ENCODE data around the gene SLC11A2. TPM values are rescaled to one million over a fixed set of nuclear protein-coding genes. Genes with fewer than 3 reads are reported as not detected.

The SLC11A2 gene
- total and polyA plus RNA-seq, 2 of the 13 experiments (the other 11 are each of a cell fraction or from before 2014, with no cell fraction given): 71.7 to 77.0 TPM

DNA sequence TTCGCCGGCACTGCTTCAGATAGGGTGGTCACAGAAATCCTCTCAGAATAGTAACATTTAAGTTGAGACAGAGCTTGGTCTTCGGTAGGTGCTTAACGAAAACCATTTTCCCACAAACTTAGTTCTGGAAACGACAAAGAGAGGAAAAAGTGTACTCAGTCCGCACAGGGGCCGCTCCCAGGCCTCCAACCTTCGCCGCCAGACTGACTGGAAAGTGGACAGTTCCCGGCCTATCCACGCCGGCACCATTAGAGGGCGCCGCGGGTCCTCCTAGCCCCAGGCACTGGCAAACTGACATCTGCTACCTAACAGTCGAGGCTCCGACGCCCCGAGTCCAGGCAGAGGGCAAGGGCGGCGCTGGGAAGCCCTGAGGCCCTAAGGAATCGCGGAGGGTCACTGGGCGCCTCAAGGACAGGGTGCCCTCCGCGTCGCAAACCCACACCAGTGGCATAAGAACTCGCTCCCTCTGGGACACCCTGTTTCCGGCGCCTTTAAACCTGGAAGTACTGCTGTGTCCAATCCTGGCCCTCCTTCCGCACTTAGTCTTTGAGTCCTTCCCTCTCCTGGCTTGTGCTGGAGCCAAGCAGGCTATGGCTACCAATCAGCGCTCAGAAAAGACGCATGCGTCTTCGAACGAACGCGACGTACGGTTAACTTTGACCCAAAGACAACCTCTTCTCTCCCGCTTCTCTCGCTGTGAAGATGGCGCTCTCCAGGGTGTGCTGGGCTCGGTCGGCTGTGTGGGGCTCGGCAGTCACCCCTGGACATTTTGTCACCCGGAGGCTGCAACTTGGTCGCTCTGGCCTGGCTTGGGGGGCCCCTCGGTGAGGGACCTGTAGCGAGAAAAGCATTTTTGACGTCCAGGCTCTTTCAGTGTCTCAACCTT is 21.7 kb upstream of the SLC11A2 start, which contains the start of gene LETMD1 (continued):
- TF ChIP-seq SRY (CRISPR knock-in tag; IDR thresholded peaks at IDR 0.05): no peak; the same call in 1 of the 2 replicates
- TF ChIP-seq MAFG (CRISPR knock-in tag; IDR thresholded peaks at IDR 0.05): no peak
- TF ChIP-seq HNRNPLL (IDR thresholded peaks at IDR 0.05; ENCODE audit: low read depth, low read length, poor library complexity, severe bottlenecking): peak; percentile 65
- TF ChIP-seq, protein P1, sequence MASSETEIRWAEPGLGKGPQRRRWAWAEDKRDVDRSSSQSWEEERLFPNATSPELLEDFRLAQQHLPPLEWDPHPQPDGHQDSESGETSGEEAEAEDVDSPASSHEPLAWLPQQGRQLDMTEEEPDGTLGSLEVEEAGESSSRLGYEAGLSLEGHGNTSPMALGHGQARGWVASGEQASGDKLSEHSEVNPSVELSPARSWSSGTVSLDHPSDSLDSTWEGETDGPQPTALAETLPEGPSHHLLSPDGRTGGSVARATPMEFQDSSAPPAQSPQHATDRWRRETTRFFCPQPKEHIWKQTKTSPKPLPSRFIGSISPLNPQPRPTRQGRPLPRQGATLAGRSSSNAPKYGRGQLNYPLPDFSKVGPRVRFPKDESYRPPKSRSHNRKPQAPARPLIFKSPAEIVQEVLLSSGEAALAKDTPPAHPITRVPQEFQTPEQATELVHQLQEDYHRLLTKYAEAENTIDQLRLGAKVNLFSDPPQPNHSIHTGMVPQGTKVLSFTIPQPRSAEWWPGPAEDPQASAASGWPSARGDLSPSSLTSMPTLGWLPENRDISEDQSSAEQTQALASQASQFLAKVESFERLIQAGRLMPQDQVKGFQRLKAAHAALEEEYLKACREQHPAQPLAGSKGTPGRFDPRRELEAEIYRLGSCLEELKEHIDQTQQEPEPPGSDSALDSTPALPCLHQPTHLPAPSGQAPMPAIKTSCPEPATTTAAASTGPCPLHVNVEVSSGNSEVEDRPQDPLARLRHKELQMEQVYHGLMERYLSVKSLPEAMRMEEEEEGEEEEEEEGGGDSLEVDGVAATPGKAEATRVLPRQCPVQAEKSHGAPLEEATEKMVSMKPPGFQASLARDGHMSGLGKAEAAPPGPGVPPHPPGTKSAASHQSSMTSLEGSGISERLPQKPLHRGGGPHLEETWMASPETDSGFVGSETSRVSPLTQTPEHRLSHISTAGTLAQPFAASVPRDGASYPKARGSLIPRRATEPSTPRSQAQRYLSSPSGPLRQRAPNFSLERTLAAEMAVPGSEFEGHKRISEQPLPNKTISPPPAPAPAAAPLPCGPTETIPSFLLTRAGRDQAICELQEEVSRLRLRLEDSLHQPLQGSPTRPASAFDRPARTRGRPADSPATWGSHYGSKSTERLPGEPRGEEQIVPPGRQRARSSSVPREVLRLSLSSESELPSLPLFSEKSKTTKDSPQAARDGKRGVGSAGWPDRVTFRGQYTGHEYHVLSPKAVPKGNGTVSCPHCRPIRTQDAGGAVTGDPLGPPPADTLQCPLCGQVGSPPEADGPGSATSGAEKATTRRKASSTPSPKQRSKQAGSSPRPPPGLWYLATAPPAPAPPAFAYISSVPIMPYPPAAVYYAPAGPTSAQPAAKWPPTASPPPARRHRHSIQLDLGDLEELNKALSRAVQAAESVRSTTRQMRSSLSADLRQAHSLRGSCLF (CRISPR knock-in tag; IDR thresholded peaks at IDR 0.05; ENCODE audit: borderline replicate concordance): no peak; the same call in 1 of the 2 replicates
- TF ChIP-seq POLR2AphosphoS5 (IDR thresholded peaks at IDR 0.05; ENCODE audit: low read depth, low read length): peak; percentile 93
- no peak for TF ChIP-seq ZNF329 (CRISPR knock-in tag; IDR thresholded peaks at IDR 0.05; ENCODE audit: low read depth)
- TF ChIP-seq, protein P2, sequence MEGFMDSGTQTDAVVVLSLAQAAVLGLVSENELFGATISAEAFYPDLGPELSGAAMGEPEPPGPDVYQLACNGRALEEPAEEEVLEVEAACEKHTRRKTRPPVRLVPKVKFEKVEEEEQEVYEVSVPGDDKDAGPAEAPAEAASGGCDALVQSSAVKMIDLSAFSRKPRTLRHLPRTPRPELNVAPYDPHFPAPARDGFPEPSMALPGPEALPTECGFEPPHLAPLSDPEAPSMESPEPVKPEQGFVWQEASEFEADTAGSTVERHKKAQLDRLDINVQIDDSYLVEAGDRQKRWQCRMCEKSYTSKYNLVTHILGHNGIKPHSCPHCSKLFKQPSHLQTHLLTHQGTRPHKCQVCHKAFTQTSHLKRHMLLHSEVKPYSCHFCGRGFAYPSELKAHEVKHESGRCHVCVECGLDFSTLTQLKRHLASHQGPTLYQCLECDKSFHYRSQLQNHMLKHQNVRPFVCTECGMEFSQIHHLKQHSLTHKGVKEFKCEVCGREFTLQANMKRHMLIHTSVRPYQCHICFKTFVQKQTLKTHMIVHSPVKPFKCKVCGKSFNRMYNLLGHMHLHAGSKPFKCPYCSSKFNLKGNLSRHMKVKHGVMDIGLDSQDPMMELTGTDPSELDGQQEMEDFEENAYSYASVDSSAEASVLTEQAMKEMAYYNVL (CRISPR knock-in tag; IDR thresholded peaks at IDR 0.05; ENCODE audit: borderline replicate concordance): no peak
- TF ChIP-seq HIVEP1 (CRISPR knock-in tag; IDR thresholded peaks at IDR 0.05): peak; percentile 58; the same call in 1 of the 2 replicates
- TF ChIP-seq SMAD3 (CRISPR knock-in tag; IDR thresholded peaks at IDR 0.05): peak; percentile 71; the same call in 1 of the 2 replicates
- peak; percentile 74 for TF ChIP-seq CREM (IDR thresholded peaks at IDR 0.05)
- TF ChIP-seq CREM (CRISPR knock-in tag; IDR thresholded peaks at IDR 0.05): no peak
- no peak for TF ChIP-seq ZNF720 (CRISPR knock-in tag; IDR thresholded peaks at IDR 0.05)
- TF ChIP-seq ETV5 (CRISPR knock-in tag; IDR thresholded peaks at IDR 0.05; ENCODE audit: borderline replicate concordance): peak; percentile 70; the same call in 1 of the 2 replicates
- TF ChIP-seq, protein P3, sequence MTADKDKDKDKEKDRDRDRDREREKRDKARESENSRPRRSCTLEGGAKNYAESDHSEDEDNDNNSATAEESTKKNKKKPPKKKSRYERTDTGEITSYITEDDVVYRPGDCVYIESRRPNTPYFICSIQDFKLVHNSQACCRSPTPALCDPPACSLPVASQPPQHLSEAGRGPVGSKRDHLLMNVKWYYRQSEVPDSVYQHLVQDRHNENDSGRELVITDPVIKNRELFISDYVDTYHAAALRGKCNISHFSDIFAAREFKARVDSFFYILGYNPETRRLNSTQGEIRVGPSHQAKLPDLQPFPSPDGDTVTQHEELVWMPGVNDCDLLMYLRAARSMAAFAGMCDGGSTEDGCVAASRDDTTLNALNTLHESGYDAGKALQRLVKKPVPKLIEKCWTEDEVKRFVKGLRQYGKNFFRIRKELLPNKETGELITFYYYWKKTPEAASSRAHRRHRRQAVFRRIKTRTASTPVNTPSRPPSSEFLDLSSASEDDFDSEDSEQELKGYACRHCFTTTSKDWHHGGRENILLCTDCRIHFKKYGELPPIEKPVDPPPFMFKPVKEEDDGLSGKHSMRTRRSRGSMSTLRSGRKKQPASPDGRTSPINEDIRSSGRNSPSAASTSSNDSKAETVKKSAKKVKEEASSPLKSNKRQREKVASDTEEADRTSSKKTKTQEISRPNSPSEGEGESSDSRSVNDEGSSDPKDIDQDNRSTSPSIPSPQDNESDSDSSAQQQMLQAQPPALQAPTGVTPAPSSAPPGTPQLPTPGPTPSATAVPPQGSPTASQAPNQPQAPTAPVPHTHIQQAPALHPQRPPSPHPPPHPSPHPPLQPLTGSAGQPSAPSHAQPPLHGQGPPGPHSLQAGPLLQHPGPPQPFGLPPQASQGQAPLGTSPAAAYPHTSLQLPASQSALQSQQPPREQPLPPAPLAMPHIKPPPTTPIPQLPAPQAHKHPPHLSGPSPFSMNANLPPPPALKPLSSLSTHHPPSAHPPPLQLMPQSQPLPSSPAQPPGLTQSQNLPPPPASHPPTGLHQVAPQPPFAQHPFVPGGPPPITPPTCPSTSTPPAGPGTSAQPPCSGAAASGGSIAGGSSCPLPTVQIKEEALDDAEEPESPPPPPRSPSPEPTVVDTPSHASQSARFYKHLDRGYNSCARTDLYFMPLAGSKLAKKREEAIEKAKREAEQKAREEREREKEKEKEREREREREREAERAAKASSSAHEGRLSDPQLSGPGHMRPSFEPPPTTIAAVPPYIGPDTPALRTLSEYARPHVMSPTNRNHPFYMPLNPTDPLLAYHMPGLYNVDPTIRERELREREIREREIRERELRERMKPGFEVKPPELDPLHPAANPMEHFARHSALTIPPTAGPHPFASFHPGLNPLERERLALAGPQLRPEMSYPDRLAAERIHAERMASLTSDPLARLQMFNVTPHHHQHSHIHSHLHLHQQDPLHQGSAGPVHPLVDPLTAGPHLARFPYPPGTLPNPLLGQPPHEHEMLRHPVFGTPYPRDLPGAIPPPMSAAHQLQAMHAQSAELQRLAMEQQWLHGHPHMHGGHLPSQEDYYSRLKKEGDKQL (CRISPR knock-in tag; IDR thresholded peaks at IDR 0.05; ENCODE audit: low read depth): no peak
- peak; percentile 85 for TF ChIP-seq KLF6 (CRISPR knock-in tag; IDR thresholded peaks at IDR 0.05)
- no peak for TF ChIP-seq TAF15 (IDR thresholded peaks at IDR 0.05; ENCODE audit: low read depth, low read length, poor library complexity, severe bottlenecking)
- no peak for TF ChIP-seq ZNF326 (CRISPR knock-in tag; IDR thresholded peaks at IDR 0.05; ENCODE audit: borderline replicate concordance)

Measured in HepG2 (cell line).